ENCODE measurements around the gene ACVR1C. TPM values are rescaled to one million over a fixed set of nuclear protein-coding genes. Genes with fewer than 3 reads are reported as not detected.

ACVR1C gene
- total RNA-seq, 1 experiment from 2014 or later, result 1.2 TPM

- no peaks in the 10 kb centered on the region for H3K4me1 Mint-ChIP-seq
- peaks cover 21% of the 10 kb centered on the region for H3K27me3 Mint-ChIP-seq (ENCODE audit: low read depth)
- DNase-seq (ENCODE audit: low spot score) (no peak), ATAC-seq (no peak)
- H3K9me3 Mint-ChIP-seq, result no peaks in the 10 kb centered on the region
- no peak overlapping the region for H3K27ac Mint-ChIP-seq
- ChIA-PET POLR2A (no interaction called here), CTCF (interaction anchor here (2.6 kb wide), 1 partner anchor 26 kb away, joined by 11 read pairs; the partner anchor contains the start of gene ACVR1C)
- no peak overlapping the region for H3K4me3 Mint-ChIP-seq
- TF ChIP-seq ESRRA (CRISPR knock-in tag; IDR thresholded peaks at IDR 0.05; ENCODE audit: borderline replicate concordance) (no peak), GTF2I (CRISPR knock-in tag; conservative IDR thresholded peaks at IDR 0.05) (no peak), NFATC4 (CRISPR knock-in tag; IDR thresholded peaks at IDR 0.05) (no peak), PRRX2 (CRISPR knock-in tag; IDR thresholded peaks at IDR 0.05) (no peak), ATF6 (CRISPR knock-in tag; IDR thresholded peaks at IDR 0.05) (no peak), RORB (CRISPR knock-in tag; IDR thresholded peaks at IDR 0.05) (no peak), TCF7 (CRISPR knock-in tag; IDR thresholded peaks at IDR 0.05; ENCODE audit: low read depth) (no peak), SP1 (CRISPR knock-in tag; conservative IDR thresholded peaks at IDR 0.05) (no peak), FOXP1 (CRISPR knock-in tag; IDR thresholded peaks at IDR 0.05; ENCODE audit: borderline replicate concordance) (no peak), CBFB (CRISPR knock-in tag; IDR thresholded peaks at IDR 0.05; ENCODE audit: low read depth) (no peak), JUN (CRISPR knock-in tag; IDR thresholded peaks at IDR 0.05) (no peak), ERG (CRISPR knock-in tag; IDR thresholded peaks at IDR 0.05) (no peak), ZNF138 (CRISPR knock-in tag; conservative IDR thresholded peaks at IDR 0.05) (no peak), ZNF512 (CRISPR knock-in tag; IDR thresholded peaks at IDR 0.05; ENCODE audit: borderline replicate concordance) (no peak), ZSCAN18 (CRISPR knock-in tag; IDR thresholded peaks at IDR 0.05) (no peak), ZNF121 (CRISPR knock-in tag; IDR thresholded peaks at IDR 0.05) (no peak), E2F4 (CRISPR knock-in tag; IDR thresholded peaks at IDR 0.05; ENCODE audit: borderline replicate concordance, low read depth) (no peak), ZNF425 (CRISPR knock-in tag; conservative IDR thresholded peaks at IDR 0.05) (no peak)
- H3K36me3 Mint-ChIP-seq, result no peaks in the 10 kb centered on the region
Observed at GRCh38 chr2:157603198-157603597, 25.5 kb downstream of the ACVR1C start.
